ENCODE measurements around the gene CPT1B.
"Not testable (repeated sequence)": the region's sequence is repeated elsewhere in the genome, so short reads cannot be mapped to it uniquely, and the experiment has no call there.

Gene CPT1B

GRCh38 chr22:50577987-50578775 lies at the start of gene CPT1B:
Gene CPT1B (minus strand): TSS chr22:50578427. CDS start chr22:50577915, 512 bp downstream.
- DNase-seq: peak; percentile 43

GRCh38 chr22:50626850-50627641 lies 48.8 kb upstream of the CPT1B start:
- no peak for DNase-seq

- no peak for DNase-seq
These were observed 48.2 kb upstream of the CPT1B start for GRCh38 chr22:50626314-50626849.

- no peak for DNase-seq
These were observed 47.5 kb upstream of the CPT1B start for GRCh38 chr22:50625568-50626313.

- DNase-seq: no peak
These were observed 46.9 kb upstream of the CPT1B start for GRCh38 chr22:50625131-50625567.

GRCh38 chr22:50624347-50625130 lies 46.3 kb upstream of the CPT1B start:
- DNase-seq: no peak

GRCh38 chr22:50622723-50623327 lies 44.6 kb upstream of the CPT1B start:
- no peak for DNase-seq

- DNase-seq: peak; percentile 6
These were observed 43.9 kb upstream of the CPT1B start for GRCh38 chr22:50621948-50622722.

GRCh38 chr22:50621356-50621880 lies 43.2 kb upstream of the CPT1B start:
- peak; percentile 20 for DNase-seq

GRCh38 chr22:50620593-50621355 lies 42.5 kb upstream of the CPT1B start:
- DNase-seq: peak; percentile 94

- not testable (repeated sequence) for DNase-seq
These were observed 36.1 kb upstream of the CPT1B start for GRCh38 chr22:50614296-50614695.

GRCh38 chr22:50613291-50613981 lies 35.2 kb upstream of the CPT1B start:
- DNase-seq: peak; percentile 7

GRCh38 chr22:50612528-50613221 lies 34.4 kb upstream of the CPT1B start:
- DNase-seq: no peak

GRCh38 chr22:50612168-50612527 lies 33.9 kb upstream of the CPT1B start:
- no peak for DNase-seq

GRCh38 chr22:50611341-50612060 lies 33.3 kb upstream of the CPT1B start:
- no peak for DNase-seq

GRCh38 chr22:50610581-50610980 lies 32.4 kb upstream of the CPT1B start:
- DNase-seq: no peak

- no peak for DNase-seq
These were observed 31.8 kb upstream of the CPT1B start for GRCh38 chr22:50610041-50610451.

GRCh38 chr22:50609599-50609998 lies 31.4 kb upstream of the CPT1B start:
- DNase-seq: no peak

Data from eye (tissue), 1 donor.